SHP77 treated with DMSO at 0.1 percent for 48 hours (cell line): ENCODE data around the gene RANBP17.
"Not testable (repeated sequence)": the region's sequence is repeated elsewhere in the genome, so short reads cannot be mapped to it uniquely, and the experiment has no call there.

Source experiments
- DNase-seq: peaks from one replicate; lab custom pipeline; 2025; lab: John Stamatoyannopoulos, UW

RANBP17 gene

DNA sequence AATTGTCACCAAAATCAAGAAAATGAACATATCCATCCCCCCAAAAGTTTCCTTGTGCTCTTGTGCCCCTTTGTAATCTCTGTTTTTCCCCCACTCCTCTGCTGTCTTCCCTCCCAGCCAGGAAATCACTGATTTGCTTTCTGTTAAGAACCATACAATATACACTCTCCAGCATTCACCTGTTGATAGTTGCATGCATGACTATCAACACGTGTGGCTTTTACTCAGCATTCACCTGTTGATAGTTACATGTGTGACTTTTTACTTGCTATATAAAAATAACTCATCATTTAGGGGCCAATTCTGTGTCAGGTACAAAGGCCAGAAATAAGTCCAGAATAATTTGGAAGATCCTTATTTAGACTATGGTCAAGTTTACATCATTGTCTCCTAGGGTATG is 6.0 kb downstream of the RANBP17 start:
- DNase-seq: no peak

DNA sequence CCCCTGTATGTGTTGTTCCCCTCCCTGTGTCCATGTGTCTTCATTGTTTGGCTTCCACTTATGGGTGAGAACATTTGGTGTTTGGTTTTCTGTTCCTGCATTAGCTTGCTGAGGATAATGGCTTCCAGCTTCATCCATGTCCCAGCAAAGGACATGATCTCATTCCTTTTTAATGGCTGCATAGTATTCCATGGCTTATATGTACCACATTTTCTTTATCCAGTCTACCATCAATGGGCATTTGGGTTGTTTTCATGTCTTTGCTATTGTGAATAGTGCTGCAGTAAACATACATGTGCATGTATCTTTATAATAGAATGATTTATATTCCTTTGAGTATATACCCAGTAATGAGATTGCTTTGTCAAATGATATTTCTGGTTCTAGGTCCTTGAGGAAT is 8.6 kb downstream of the RANBP17 start:
- DNase-seq: not testable (repeated sequence)

DNA sequence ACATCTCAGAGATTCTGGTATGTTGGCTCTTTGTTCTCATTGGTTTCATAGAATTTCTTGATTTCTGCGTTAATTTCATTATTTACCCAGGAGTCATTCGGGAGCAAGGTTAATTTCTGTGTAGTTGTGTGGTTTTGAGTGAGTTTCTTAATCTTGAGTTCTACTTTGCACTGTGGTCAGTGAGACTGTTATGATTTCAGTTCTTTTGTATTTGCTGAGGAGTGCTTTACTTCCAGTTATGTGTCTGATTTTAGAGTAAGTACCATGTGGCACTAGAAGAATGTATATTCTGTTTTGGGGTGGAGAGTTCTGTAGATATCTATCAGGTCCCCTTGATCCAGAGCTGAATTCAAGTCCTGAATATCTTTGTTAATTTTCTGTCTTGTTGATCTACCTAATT is 12.2 kb downstream of the RANBP17 start:
- no peak for DNase-seq

DNA sequence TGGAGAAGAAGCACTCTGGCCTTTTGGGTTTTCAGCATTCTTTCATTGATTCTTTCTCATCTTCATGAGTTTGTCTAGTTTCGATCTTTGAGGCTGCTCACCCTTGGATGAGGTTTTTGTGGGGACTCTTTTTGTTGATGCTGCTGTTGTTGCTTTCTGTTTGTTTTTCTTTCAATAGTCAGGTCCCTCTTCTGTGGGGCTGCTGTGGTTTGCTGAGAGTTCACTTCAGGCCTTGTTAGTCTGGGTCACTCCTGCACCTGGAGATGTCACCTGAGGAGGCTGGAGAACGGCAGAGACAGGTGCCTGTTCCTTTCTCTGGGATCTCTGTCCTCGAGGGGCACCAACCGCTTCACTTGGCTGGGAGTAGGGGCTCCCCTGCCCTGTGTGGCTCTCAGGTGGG is 14.0 kb downstream of the RANBP17 start:
- no peak for DNase-seq

DNA sequence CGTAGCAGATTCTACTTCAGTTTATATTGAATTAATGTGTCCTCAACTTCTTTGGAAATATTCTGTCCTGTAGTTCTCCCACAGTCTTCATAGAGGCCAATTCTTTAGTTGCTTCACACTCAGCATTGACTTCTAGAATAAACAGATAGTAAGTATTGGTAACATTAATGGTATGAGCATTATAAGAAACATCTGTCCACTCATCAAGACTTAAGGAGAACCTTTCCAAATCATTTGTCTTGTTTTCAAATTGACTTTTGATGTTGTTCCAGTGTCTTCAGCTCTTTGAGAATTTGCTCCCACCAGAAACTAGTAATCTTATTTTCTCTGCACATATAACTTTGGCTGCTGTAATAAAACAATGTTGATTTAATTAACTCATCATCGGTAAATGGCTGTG is 18.3 kb downstream of the RANBP17 start:
- no peak for DNase-seq

DNA sequence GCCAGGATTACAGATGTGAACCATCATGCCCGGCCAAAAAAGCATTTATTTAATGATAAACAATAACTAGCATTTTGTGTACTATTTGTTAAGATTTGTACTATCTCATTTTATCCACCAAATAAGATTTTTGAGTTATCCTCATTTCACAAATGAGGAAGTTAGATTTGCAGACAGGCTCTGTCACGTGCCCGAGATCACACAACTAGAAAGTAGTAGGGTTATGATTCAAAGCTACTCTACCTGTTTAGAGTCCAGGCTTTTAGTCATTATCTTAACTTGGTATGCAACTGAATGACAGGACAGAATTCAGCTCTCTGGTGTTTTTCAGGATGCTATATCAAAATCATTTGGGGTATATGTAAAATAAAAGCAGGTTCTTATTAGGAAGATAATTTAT is 20.5 kb downstream of the RANBP17 start:
- DNase-seq: no peak

DNA sequence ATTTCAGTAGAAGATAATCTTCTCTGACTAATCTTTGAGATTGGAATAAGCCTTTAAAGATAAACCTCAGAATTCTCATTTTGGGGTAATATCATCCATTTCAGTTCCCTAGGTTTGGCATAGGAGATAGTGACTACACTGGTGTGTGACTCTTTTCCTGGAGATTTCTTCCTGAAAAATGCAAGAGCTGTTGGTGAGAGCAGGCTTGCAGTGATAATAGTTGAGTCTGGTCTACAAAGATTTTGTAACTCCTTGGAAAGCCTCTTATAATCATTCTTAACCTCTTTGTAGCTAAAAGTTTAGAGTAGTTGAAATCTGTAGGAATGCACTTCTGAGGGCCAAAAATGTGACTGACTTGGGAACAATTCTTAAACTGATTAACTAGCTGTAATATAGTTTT is 23.4 kb downstream of the RANBP17 start:
- DNase-seq: no peak

DNA sequence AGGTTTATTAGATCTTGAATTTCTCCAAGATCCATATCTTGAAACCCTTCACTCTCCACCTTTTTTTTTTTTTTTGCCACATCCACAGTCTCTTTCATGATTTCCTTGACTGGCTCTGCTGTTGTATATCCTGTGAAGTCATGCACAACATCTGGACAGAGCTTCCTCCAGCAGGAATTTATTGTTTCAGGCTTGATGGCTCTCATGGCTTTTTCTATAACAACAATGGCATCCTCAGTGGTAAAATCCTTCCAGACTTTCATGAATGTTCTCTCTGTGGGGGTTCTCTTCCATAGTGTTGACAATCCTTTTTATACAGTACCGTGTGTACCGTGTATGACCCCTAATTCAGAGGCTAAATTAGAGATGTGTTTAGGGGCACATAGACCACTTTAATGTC is 24.0 kb downstream of the RANBP17 start:
- no peak for DNase-seq

DNA sequence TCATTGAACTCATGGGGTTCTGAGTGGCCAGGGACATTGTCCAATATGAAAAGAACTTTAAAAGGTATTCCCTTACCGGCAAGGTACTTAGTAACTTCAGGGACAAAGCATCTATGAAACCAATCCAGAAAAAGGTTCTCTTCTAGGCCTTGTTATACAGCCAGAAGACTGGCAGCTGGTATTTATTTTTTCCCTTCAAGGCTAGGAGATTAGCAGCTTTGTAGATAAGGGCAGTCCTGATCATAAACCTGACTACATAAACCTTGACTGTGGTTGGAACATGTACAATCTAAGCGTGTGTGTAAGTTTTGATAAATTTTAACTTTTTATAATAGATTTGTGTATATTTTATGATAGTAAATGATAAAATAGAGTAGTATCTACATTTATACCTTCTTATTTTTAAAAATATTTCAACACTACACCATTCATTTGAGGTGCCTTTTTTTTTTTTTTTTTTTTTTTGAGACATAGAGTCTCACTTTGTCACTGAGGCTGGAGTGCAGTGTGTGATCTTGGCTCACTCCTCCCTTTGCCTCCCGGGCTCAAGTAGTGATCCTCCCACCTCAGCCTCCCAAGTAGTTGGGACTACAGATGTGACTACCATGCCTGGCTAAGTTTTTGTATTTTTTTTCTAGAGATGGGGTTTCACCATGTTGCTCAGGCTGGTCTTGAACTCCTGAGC is 24.5 kb downstream of the RANBP17 start:
- no peak for DNase-seq

DNA sequence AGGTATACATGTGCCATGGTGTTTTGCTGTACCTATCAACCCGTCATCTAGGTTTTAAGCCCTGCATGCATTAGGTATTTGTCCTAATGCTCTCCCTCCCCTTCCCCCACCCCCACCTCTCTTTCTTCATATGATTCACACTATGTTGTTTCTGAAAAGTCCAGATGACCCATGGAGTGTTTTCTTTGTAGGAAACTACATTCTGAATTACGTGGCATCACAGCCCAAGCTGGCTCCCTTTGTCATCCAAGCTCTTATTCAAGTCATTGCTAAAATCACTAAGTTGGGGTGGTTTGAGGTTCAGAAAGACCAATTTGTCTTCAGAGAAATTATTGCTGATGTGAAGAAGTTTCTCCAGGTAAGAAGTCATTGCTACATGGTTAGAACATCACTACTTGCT is 30.4 kb downstream of the RANBP17 start:
- no peak for DNase-seq

DNA sequence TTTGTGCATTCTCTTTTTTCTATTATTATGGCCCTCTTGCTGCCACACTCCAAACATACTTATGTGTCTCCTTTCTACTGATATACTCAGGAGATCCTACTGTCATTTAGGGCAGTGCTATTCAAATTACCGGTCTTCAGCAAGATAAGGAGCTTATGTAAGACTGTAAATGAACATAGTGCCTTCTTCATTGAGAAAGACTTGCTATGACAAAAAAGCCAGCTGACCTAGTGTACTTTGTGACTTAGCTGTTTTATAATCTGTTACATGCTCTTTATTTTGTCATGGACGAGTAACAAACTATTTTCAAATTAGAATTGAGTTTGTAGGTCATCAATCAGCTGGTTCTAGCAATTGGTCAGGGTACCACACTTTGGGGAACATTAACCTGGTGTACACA is 32.8 kb downstream of the RANBP17 start:
- no peak for DNase-seq

DNA sequence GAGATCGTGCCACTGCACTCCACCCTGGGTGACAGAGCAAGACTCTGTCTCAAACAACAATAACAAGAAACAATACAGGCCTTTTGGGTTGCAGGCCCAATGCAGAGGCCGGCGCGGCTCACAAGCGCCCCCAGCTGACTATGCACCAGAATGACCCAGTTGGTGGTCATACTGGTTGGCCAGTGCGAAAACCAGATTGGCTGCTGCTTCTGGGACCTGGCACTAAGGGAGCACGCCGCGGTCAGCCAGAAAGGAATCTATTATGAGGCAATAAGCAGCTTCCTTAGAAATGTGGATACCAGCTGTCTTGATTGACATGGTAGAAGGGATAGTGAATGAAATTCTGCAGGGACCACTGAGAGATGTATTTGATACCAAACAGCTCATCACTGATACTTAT is 35.0 kb downstream of the RANBP17 start:
- DNase-seq: no peak

DNA sequence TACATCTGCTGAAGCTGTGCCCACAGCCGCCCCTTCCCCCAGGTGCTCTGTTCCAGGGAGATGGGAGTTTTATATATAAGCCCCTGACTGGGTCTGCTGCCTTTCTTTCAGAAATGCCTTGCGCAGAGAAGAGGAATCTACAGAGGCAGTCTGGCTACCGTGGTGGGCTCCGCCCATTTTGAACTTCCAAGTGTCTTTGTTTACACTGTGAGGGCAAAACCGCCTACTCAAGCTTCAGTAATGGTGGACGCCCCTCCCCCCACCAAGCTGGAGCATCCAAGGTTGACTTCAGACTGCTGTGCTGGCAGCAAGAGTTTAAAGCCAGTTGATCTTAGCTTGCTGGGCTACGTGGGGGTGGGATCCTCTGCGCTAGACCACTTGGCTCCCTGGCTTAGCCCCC is 41.3 kb downstream of the RANBP17 start:
- no peak for DNase-seq

DNA sequence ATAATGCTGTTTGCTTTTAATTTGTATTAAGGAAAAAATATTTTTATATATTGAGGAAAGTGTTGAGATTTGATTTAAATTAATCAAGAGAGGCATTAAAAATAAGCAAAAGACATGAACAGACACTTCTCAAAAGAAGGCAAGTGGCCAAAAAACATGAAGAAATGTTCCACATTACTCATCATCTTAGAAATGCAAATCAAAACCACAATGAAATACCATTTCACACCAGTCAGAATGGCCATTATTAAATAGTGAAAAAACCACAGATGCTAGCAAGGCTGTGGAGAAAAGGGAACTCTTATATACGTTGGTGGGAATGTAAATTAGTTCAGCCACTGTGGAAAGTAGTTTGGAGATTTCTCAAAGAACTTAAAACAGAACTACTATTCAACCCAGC is 45.9 kb downstream of the RANBP17 start:
- no peak for DNase-seq

DNA sequence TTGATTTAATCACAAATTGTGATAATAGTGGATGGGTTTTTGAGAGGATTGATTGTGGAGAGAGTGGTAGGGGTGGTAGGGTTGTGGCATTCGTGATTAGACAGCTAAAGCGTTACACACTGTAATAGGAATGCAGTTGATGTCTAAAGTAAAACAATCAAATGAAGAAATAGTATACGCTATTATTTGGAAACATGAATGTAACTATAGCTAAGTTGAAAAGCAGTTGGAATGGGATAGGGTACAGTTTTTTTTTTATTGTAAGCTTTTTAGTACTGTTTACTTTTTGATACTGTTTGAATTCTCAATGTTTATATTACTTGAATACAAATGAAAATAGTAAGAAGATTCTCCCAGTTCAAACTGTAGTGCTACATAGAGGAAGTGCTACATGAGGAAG is 51.8 kb downstream of the RANBP17 start:
- no peak for DNase-seq

DNA sequence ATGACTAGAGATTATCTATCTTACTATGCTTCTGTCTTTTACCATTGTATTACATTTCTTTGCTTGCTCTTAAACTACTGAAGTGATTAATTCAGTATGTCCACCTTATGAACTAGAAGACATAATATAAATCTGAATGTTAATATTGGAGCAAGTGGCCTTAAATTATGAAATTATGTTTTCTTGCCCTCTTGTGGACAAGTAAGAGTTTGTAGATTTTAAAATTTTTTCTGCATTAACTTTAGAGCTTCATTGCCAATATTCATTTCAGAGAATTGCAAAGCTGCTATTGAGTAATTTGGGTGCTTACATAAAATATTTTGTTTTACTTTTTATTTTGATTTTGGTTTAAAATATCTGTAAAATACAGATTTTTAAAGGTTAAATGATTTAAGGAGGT is 55.3 kb downstream of the RANBP17 start:
- no peak for DNase-seq

DNA sequence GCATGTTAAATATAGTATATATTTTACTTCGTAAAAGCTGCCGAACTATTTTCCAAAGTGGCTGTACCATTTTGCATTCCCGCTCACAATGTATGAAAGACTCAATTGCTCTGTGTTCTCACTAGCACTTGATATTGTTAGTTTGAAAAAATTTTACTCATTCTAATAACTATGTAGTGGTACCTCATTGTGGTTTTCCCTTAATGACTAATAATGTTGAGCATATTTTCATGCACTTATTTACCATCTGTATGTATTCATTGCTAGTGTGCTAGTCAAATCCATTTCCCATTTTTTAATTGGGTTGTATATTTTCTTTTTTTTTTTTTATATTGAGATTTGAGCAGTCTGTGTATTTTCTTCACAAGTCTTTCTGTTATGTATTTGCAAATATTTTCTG is 58.4 kb downstream of the RANBP17 start:
- DNase-seq: no peak

DNA sequence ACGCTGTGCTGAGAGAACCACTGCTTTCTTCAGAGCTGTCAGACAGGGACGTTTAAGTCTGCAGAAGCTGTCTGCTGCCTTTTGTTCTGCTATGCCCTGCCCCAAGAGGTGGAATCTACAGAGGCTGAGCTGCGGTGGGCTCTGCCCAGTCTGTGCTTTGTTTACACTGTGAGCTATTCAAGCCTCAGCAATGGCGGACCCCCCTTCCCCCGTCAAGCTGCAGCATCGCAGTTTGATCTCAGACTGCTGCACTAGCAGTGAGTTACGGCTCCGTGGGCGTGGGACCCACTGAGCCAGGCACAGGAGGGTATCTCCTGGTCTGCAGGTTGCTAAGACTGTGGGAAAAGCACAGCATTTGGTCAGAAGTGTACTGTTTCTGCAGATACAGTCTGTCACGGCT is 60.5 kb downstream of the RANBP17 start:
- not testable (repeated sequence) for DNase-seq

DNA sequence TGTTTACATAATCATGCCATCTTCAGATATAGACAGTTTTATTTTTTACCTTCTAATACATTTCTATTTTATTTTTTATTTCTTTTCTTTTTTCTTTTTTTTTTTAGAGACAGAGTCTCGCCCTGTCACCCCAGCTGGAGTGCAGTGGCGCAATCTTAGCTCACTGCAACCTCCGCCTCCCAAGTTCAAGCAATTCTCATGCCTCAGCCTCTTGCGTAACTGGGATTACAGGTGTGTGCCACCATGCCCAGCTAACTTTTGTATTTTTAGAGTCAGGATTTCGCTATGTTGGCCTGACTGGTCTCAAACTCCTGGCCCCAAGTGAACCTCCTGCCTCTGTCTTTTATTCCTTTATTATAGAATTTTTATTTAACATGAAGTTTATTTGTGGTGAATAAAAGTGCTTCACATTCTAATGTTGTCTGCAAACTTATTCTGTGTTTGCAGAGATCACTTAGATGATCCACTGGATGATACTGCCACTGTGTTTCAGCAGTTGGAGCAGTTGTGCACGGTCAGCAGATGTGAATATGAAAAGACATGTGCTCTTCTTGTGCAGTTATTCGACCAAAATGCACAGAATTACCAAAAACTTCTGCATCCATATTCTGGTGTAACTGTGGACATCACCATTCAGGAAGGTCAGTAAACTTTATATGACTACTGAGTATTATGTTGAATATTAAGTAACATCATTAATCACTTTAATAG is 62.2 kb downstream of the RANBP17 start:
- no peak for DNase-seq

DNA sequence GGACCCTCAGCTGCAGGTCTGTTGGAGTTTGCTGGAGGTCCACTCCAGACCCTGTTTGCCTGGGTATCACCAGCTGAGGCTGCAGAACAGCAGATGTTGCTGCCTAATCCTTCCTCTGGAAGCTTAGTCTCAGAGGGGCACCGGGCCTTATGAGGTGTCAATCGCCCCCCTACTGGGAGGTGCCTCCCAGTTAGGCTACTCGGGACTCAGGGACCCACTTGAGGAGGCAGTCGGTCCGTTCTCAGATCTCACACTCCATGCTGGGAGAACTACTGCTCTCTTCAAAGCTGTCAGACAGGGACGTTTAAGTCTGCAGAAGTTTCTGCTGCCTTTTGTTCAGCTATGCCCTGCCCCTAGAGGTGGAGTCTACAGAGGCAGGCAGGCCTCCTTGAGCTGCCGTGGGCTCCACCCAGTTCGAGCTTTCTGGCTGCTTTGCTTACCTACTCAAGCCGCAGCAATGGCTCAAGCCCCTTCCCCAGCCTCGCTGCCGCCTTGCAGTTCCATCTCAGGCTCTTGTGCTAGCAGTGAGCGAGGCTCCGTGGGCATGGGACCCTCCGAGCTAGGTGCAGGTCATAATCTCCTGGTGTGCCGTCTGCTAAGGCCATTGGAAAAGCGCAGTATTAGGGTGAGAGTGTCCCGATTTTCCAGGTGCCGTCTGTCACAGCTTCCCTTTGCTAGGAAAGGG is 73.9 kb downstream of the RANBP17 start:
- not testable (repeated sequence) for DNase-seq

DNA sequence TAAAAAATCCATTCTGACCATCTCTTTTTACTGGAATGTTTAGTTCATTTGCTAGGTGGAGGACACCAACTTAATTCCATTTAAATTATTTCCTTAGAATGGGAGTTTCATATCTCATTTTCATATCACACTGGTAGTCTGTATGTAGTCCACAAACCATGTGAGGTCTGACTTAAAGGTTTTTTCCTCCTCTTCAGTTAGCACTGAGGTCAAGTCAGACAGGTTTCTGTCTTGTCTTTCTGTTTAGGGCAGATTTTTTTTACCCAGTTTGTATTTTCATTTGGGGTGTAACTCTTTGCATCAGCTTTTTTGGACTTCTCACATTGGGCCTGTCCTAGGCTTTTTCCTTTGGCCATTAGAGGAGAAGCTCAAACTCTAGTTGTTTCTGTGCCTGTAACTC is 75.3 kb downstream of the RANBP17 start:
- no peak for DNase-seq

DNA sequence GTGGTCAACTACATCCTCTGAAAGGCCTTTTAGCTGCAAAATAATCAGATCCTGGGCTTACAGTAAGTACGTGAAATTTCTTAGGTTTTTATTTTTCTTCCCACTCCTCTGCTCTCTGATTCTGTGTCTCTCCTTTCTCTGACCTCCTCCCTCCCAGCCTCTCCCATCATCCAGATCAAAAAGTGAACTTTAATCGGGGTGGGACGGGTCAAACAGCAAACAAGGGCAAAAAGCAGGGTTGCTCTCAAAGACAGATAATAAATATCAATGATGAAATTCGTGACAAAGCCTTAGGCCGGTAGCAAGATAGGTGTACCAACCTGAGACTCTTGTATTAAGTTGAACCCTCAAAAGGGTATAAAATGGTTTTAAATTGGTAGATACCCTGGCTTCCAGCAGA is 76.1 kb downstream of the RANBP17 start:
- DNase-seq: no peak

DNA sequence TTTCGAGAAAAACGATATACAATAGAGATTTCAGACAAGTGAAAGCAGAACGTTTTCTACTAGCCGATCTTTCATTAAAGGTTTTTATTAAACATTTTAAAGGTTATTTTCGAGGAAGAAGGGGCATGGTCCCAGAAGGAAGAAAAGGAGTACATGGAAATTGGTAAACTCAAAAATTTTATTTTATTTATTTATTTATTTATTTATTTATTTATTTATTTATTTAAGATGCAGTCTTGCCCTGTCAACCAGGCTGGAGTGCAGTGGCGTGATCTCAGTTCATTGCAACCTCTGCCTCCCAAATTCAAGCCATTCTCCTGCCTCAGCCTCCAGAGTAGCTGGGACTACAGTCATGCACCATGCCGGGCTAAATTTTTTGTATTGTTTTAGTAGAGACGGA is 77.4 kb downstream of the RANBP17 start:
- DNase-seq: no peak
